HFF-Myc (cell line): ENCODE measurements around the gene TNFAIP2.

Source experiments
- DNase-seq: peaks from one replicate; pipeline ENCODE4 v3.0.0-alpha.2; 2011; ENCODE audit warnings: low read depth; ENCODE audit errors: extremely low read depth
- H3K4me3 ChIP-seq: replicated peaks from 2 replicates; pipeline ENCODE4 v1.5.1; 2011; ENCODE audit warnings: low read depth, mild to moderate bottlenecking, control low read depth, low read length
- TF ChIP-seq, protein P1 (sequence below): IDR thresholded peaks from 2 replicates; pipeline ENCODE4 v1.5.1; 2012; ENCODE audit warnings: mild to moderate bottlenecking, low read depth, low read length, control low read depth; ENCODE audit errors: missing control alignments

The TNFAIP2 gene

DNA sequence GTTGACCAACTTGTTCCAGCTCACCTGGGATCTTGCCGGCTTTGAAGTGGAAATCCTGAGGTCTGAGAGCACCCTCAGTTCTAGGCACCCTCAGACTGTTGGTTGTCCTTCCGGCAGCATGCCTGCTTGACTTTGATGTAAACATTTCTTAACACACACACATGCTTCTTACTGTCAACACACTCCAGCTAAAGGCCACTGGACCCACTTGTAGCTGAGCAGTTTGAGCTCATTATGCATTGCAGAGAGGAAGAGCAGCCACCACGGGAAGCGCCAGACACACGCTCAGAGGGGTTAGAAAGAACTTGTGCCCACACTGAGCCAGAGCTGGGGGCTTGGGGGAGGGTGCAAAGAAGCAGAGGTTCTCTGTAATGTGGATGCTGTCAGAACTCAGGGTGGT is 55.8 kb downstream of the TNFAIP2 start:
- DNase-seq, result no peak
- TF ChIP-seq, protein P1, sequence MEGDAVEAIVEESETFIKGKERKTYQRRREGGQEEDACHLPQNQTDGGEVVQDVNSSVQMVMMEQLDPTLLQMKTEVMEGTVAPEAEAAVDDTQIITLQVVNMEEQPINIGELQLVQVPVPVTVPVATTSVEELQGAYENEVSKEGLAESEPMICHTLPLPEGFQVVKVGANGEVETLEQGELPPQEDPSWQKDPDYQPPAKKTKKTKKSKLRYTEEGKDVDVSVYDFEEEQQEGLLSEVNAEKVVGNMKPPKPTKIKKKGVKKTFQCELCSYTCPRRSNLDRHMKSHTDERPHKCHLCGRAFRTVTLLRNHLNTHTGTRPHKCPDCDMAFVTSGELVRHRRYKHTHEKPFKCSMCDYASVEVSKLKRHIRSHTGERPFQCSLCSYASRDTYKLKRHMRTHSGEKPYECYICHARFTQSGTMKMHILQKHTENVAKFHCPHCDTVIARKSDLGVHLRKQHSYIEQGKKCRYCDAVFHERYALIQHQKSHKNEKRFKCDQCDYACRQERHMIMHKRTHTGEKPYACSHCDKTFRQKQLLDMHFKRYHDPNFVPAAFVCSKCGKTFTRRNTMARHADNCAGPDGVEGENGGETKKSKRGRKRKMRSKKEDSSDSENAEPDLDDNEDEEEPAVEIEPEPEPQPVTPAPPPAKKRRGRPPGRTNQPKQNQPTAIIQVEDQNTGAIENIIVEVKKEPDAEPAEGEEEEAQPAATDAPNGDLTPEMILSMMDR, result no peak
- no peak overlapping the region for H3K4me3 ChIP-seq

DNA sequence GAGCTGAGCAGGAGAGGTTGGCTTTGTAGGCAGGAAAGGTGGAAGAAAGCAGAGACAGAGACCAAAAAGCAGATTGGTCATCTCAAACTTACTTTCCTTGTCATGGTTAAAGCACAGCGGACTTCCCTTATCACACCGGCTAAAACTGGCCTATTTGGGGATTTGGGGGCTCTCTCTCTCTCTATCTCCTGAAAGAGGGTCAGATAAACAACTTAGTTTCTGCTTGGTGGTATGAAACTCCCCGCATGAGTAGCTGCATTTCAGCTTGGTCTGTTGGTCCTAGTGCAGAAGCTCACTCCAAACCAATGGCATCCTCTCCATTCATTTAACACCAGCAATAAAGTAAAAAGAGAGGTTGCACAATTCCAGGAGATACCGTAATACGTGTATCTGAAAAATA is 57.1 kb downstream of the TNFAIP2 start:
- DNase-seq, result no peak
- no peak overlapping the region for H3K4me3 ChIP-seq
- TF ChIP-seq, protein P1, result no peak

- TF ChIP-seq, protein P1, result no peak
- no peak for DNase-seq
- no peak overlapping the region for H3K4me3 ChIP-seq
Observed at GRCh38 chr14:103184046-103184445, 60.8 kb downstream of the TNFAIP2 start.

DNA sequence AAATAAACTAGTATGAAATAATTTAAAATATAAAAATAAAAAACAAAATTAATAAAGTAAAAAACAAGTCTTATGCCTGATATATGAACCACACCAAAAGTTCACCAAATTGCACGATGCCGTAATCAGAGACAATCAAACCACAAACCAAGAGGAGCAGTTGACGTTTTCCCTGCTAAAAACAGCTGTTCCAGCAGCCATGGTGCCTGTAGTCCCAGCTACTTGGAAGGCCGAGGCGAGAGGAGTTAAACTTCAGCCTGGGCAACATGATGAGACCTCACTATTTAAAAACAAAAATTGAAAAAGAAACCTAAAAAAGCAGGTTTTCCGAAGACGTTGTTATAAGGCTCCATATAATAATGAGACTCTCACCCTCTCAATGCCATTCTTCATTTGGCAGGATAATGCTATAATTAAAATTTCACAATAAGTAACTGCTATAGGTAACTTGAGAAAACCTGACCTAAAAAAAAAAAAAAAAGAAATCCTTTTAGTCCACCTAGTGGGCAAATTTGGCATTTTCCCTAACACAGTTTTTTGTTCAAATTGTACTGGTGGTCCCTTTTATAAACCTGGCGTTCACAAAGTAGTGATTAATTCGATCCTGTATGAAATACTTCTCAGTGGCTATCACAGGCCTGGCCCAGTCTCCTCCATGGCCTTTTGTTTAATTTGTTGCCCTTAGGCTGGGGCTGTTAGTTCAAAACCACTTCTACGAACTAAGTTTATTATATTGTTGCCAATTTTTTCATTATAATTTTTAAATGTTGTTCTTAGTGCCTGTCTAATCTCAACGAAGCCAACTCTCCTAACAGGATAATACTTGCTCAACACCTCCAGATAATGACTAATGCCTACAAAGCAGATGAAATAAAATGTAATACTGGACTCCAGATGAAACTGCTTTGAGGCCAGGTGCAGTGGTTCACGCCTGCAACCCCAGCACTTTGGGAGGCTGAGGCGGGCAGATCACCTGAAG is 62.1 kb downstream of the TNFAIP2 start:
- peak; percentile 27 for DNase-seq
- no peak overlapping the region for H3K4me3 ChIP-seq
- TF ChIP-seq, protein P1, result peak; percentile 50

DNA sequence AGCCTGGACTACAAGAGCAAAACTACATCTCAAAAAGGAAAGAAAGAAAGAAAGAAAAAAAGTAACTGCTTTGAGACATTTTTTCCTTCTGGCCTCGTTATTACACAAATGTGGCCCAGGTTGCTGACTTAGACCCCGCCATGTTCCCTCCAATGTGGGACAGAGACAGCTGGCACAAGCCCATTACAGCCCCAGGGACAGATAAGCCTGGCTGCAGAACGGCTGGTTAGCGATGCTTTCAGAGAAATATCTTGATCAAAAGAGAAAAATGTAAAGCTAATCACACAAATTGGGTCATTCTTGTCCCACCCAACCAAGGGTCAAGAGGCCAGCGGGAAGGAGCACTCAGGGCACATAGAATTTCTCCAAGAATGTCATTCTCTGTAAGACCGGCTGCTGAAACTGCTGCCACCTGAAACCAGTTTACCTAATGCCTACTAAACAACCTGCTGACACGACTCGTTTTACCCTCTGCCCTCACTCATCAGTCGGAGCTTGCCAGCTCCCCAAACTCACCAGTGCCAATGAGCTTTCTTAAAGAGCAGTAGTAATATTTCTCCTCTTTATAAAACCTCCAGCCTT is 63.1 kb downstream of the TNFAIP2 start:
- H3K4me3 ChIP-seq, result no peak overlapping the region
- TF ChIP-seq, protein P1, result no peak
- no peak for DNase-seq
